MM.1S (cell line): Measurements from ENCODE around the gene CMTM5.
"Not testable (repeated sequence)": the region's sequence is repeated elsewhere in the genome, so short reads cannot be mapped to it uniquely, and the experiment has no call there.

ENCODE experiments used
- DNase-seq: peaks from one replicate; pipeline ENCODE4 v3.0.0-alpha.2; 2015
- H2AFZ ChIP-seq: fragments of 300-600 bp; sonication (generic); 2 replicates; pipeline ENCODE4 v1.6.0; 2016; ENCODE audit warnings: antibody characterized with exemption, low read length
- H3F3A ChIP-seq: fragments of 300-600 bp; sonication (generic); 2 replicates; pipeline ENCODE4 v1.6.1; 2016; ENCODE audit warnings: mild to moderate bottlenecking, antibody characterized with exemption, low read length, moderate library complexity, mixed read lengths; ENCODE audit not compliant: insufficient read depth
- H3K27ac ChIP-seq: fragments of 300-600 bp; sonication (generic); 2 replicates; pipeline ENCODE4 v1.5.1; 2016; ENCODE audit warnings: mild to moderate bottlenecking, low read length
- H3K27me3 ChIP-seq: fragments of 300-600 bp; sonication (generic); replicated peaks from 2 replicates; pipeline ENCODE4 v1.6.0; 2016; ENCODE audit warnings: low read length; ENCODE audit not compliant: insufficient read depth
- H3K36me3 ChIP-seq: fragments of 300-600 bp; sonication (generic); replicated peaks from 2 replicates; pipeline ENCODE4 v1.6.1; 2016; ENCODE audit warnings: mild to moderate bottlenecking, low read length, mixed read lengths; ENCODE audit not compliant: insufficient read depth
- H3K4me1 ChIP-seq: fragments of 300-600 bp; sonication (generic); 2 replicates; pipeline ENCODE4 v1.6.1; 2016; ENCODE audit warnings: low read length, mixed read lengths
- H3K4me2 ChIP-seq: fragments of 300-600 bp; sonication (generic); 2 replicates; pipeline ENCODE4 v1.6.0; 2016; ENCODE audit warnings: low read depth, low read length
- H3K4me3 ChIP-seq: fragments of 300-600 bp; sonication (generic); 2 replicates; pipeline ENCODE4 v1.5.1; 2016; ENCODE audit warnings: low read length, mixed read lengths
- H3K79me2 ChIP-seq: fragments of 300-600 bp; sonication (generic); 2 replicates; pipeline ENCODE4 v1.6.1; 2016; ENCODE audit warnings: mixed run types, low read length, mixed read lengths
- H3K9ac ChIP-seq: fragments of 300-600 bp; sonication (generic); 2 replicates; pipeline ENCODE4 v1.6.1; 2016; ENCODE audit warnings: low read length, mixed read lengths
- H3K9me2 ChIP-seq: fragments of 300-600 bp; sonication (generic); replicated peaks from 2 replicates; pipeline ENCODE4 v1.6.1; 2016; ENCODE audit warnings: mild to moderate bottlenecking, low read length, mixed read lengths; ENCODE audit not compliant: insufficient read depth
- H3K9me3 ChIP-seq: fragments of 300-600 bp; sonication (generic); replicated peaks from 2 replicates; pipeline ENCODE4 v1.6.1; 2016; ENCODE audit warnings: mild to moderate bottlenecking, low read length, mixed read lengths; ENCODE audit not compliant: insufficient read depth
- H4K20me1 ChIP-seq: fragments of 300-600 bp; sonication (generic); 2 replicates; pipeline ENCODE4 v1.6.1; 2016; ENCODE audit warnings: mild to moderate bottlenecking, low read length, moderate library complexity, mixed read lengths; ENCODE audit not compliant: insufficient read depth
- CTCF ChIP-seq: fragments of 300-600 bp; sonication (generic); IDR thresholded peaks from 2 replicates; pipeline ENCODE4 v1.5.1; 2016; ENCODE audit warnings: antibody characterized with exemption, low read length, mixed read lengths
- EZH2 ChIP-seq: fragments of 300-600 bp; sonication (generic); optimal IDR thresholded peaks from 2 replicates; pipeline ENCODE3; 2017; ENCODE audit warnings: low read depth, mild to moderate bottlenecking, antibody characterized with exemption, low read length, mixed read lengths
- EZH2phosphoT487 ChIP-seq: fragments of 300-600 bp; sonication (generic); IDR thresholded peaks from 2 replicates; pipeline ENCODE4 v1.6.1; 2018; ENCODE audit warnings: antibody characterized with exemption, low read length

CMTM5 gene

GRCh38 chr14:23416801-23417200 lies 40.0 kb downstream of the CMTM5 start:
- Histone ChIP-seq H3K9me3 (no peaks in the 10 kb centered on the region), H3K79me2 (no peaks in the 10 kb centered on the region), H3K4me2 (no peak overlapping the region), H3K9ac (no peak overlapping the region), H4K20me1 (no peaks in the 10 kb centered on the region), H3K27me3 (peaks cover 31% of the 10 kb centered on the region; the same call in 1 of the 2 replicates), H3K4me1 (no peaks in the 10 kb centered on the region), H3K9me2 (no peaks in the 10 kb centered on the region), H3K27ac (no peak overlapping the region), H3F3A (no peaks in the 10 kb centered on the region), H3K36me3 (no peaks in the 10 kb centered on the region), H2AFZ (no peak overlapping the region), H3K4me3 (no peak overlapping the region)
- DNase-seq: no peak
- TF ChIP-seq EZH2 (no peak), CTCF (no peak), EZH2phosphoT487 (no peak)

GRCh38 chr14:23417269-23417668 lies 40.4 kb downstream of the CMTM5 start:
- peaks cover 27% of the 10 kb centered on the region; the same call in 1 of the 2 replicates for H3K27me3 ChIP-seq
- DNase-seq, H2AFZ ChIP-seq, H3K9ac ChIP-seq, H3K9me2 ChIP-seq, H3K36me3 ChIP-seq, H3K4me1 ChIP-seq, H3K9me3 ChIP-seq, H3K27ac ChIP-seq, H3K4me2 ChIP-seq, H3K79me2 ChIP-seq, H3K4me3 ChIP-seq, H3F3A ChIP-seq, H4K20me1 ChIP-seq: not testable (repeated sequence)

GRCh38 chr14:23418021-23418420 lies 41.2 kb downstream of the CMTM5 start:
- Histone ChIP-seq H2AFZ (no peak overlapping the region), H3K4me3 (no peak overlapping the region), H3F3A (no peaks in the 10 kb centered on the region), H3K27me3 (peaks cover 19% of the 10 kb centered on the region; the same call in 1 of the 2 replicates), H3K9me3 (no peaks in the 10 kb centered on the region), H3K4me1 (no peaks in the 10 kb centered on the region), H3K36me3 (no peaks in the 10 kb centered on the region), H3K79me2 (no peaks in the 10 kb centered on the region), H3K9ac (no peak overlapping the region), H3K27ac (no peak overlapping the region), H3K9me2 (no peaks in the 10 kb centered on the region), H3K4me2 (no peak overlapping the region), H4K20me1 (no peaks in the 10 kb centered on the region)
- no peak for DNase-seq
- no peak for TF ChIP-seq EZH2
- no peak for TF ChIP-seq EZH2phosphoT487
- TF ChIP-seq CTCF: no peak

- H3K4me2 ChIP-seq, H3K9me2 ChIP-seq, H3K4me3 ChIP-seq, H2AFZ ChIP-seq, DNase-seq, H3F3A ChIP-seq, H3K79me2 ChIP-seq, H3K36me3 ChIP-seq, H3K9me3 ChIP-seq, H3K4me1 ChIP-seq, H3K27ac ChIP-seq, H4K20me1 ChIP-seq, H3K9ac ChIP-seq: not testable (repeated sequence)
- H3K27me3 ChIP-seq: peaks cover 14% of the 10 kb centered on the region; the same call in 1 of the 2 replicates
These were observed 42.8 kb downstream of the CMTM5 start for GRCh38 chr14:23419646-23420045.
